Brain microvascular endothelial cell (primary cell): Measurements from ENCODE around the gene NCCRP1.
"Not testable (repeated sequence)": the region's sequence is repeated elsewhere in the genome, so short reads cannot be mapped to it uniquely, and the experiment has no call there.

Experiments
- DNase-seq: peaks from one replicate; pipeline ENCODE4 v3.0.0-alpha.2; 2020
- H3K27ac ChIP-seq: fragments of 250-450 bp; sonication (Bioruptor Pico); 2 replicates; pipeline ENCODE4 v1.5.1; 2020; ENCODE audit warnings: mild to moderate bottlenecking, moderate library complexity
- H3K27me3 ChIP-seq: fragments of 250-450 bp; sonication (Bioruptor Pico); replicated peaks from 2 replicates; pipeline ENCODE4 v1.5.1; 2020; ENCODE audit warnings: mild to moderate bottlenecking
- H3K36me3 ChIP-seq: fragments of 250-450 bp; sonication (Bioruptor Pico); replicated peaks from 2 replicates; pipeline ENCODE4 v1.5.1; 2020; ENCODE audit warnings: mild to moderate bottlenecking
- H3K4me3 ChIP-seq: 2 replicates; pipeline ENCODE4 v1.5.1; 2011; ENCODE audit warnings: low read depth, mild to moderate bottlenecking, control low read depth, low read length, moderate library complexity
- in situ Hi-C: cut with HindIII; loops from 2 replicates; pipeline ENCODE4 v1.10.0; 2017; ENCODE audit warnings: low sequenced_read_pairs, low pct_ligation_motif_present
- TF ChIP-seq, protein P1 (sequence below): IDR thresholded peaks from 2 replicates; pipeline ENCODE4 v1.5.1; 2011; ENCODE audit warnings: low read depth, mild to moderate bottlenecking, moderate library complexity, low read length, control low read depth, inconsistent platforms; ENCODE audit errors: missing control alignments

The NCCRP1 gene

DNA sequence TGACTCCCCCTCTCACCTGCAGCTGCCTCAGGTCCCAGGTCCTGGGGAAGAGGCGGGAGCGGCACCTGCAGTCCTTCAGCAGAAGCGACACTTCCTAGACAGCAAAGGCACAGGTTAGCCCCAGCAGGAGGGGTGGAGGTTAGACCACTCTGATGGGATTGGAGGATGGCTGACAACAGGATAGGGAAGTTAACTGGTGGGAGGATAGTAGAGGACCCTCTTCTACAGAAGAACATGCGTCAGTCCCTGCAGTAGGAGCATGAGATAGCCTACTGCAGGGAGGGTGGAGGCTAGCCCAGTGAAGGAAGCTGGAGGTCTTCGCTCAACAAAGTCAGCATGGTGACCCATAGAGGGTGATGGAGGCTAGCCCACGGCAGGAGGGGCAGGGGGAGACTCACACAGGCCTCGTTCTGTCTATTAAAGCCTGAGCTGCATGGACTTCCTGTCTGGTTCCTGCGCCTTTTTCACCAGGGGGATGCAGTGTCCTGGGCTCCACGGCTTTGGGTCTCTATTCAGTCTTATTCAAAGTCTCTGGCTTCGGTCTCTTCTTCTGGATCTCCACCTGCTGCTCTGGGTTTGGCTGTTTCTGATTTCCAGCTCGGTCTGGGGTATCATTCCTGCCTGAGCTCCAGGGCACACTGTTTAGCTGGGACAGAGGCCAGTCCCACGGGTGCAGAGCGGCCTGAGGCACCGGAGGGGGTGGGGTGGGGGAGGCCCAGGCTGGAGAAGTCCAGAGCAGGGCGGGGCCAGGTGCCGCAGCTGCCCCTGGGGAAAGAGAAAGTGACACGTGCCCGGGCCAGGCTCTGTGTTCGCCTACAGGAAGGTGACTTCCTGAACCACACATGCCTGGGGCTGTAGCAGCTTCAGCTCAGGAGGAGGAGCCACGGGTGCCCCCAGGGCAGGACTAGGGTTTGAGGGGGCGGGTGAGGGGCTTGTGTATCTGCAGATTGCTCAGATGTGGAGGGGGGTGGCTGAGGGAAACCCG lies 40.7 kb downstream of the NCCRP1 start:
- in situ Hi-C loops, result no loop called here
- Histone ChIP-seq H3K27ac (no peak overlapping the region), H3K36me3 (no peaks in the 10 kb centered on the region), H3K27me3 (no peaks in the 10 kb centered on the region), H3K4me3 (no peak overlapping the region)
- no peak for DNase-seq
- TF ChIP-seq, protein P1, sequence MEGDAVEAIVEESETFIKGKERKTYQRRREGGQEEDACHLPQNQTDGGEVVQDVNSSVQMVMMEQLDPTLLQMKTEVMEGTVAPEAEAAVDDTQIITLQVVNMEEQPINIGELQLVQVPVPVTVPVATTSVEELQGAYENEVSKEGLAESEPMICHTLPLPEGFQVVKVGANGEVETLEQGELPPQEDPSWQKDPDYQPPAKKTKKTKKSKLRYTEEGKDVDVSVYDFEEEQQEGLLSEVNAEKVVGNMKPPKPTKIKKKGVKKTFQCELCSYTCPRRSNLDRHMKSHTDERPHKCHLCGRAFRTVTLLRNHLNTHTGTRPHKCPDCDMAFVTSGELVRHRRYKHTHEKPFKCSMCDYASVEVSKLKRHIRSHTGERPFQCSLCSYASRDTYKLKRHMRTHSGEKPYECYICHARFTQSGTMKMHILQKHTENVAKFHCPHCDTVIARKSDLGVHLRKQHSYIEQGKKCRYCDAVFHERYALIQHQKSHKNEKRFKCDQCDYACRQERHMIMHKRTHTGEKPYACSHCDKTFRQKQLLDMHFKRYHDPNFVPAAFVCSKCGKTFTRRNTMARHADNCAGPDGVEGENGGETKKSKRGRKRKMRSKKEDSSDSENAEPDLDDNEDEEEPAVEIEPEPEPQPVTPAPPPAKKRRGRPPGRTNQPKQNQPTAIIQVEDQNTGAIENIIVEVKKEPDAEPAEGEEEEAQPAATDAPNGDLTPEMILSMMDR, result no peak

- Histone ChIP-seq H3K4me3 (no peak overlapping the region), H3K36me3 (no peaks in the 10 kb centered on the region), H3K27ac (no peak overlapping the region), H3K27me3 (no peaks in the 10 kb centered on the region)
- in situ Hi-C loops, result no loop called here
- TF ChIP-seq, protein P1, result no peak
- no peak for DNase-seq
Measured at GRCh38 chr19:39238209-39238608, 41.4 kb downstream of the NCCRP1 start.

DNA sequence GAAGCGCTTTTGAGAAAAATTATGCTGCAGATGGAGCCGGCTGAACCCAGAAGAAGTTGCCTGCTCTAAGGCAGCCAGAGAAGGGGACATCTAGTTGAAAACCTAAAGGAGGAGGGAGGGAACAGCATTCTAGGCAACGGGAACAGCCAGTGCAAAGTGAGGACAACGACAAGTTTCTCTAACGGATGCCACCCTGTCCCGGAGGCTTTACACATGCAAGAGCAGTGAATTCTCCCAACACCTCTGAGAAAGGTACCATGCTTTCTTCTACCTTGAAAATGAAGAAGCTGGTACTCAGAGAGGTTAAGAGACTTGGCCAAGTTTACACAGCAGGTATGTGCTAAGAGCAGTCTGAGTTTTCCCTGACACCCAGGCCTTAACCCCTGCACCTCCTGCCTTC lies 42.2 kb downstream of the NCCRP1 start:
- DNase-seq, result no peak
- Histone ChIP-seq H3K36me3 (no peaks in the 10 kb centered on the region), H3K27me3 (no peaks in the 10 kb centered on the region), H3K4me3 (no peak overlapping the region), H3K27ac (no peak overlapping the region)
- in situ Hi-C loops, result no loop called here
- TF ChIP-seq, protein P1, result no peak

GRCh38 chr19:39240421-39240820 lies 43.7 kb downstream of the NCCRP1 start:
- no peak for DNase-seq
- in situ Hi-C loops, result no loop called here
- H3K27ac ChIP-seq, result no peak overlapping the region
- H3K27me3 ChIP-seq, result no peaks in the 10 kb centered on the region
- TF ChIP-seq, protein P1, result no peak
- no peak overlapping the region for H3K4me3 ChIP-seq
- H3K36me3 ChIP-seq, result no peaks in the 10 kb centered on the region

- DNase-seq, H3K4me3 ChIP-seq, H3K27ac ChIP-seq, H3K36me3 ChIP-seq, in situ Hi-C loops: not testable (repeated sequence)
- peaks cover 20% of the 10 kb centered on the region for H3K27me3 ChIP-seq
Measured at GRCh38 chr19:39243741-39244140, 47.0 kb downstream of the NCCRP1 start.

GRCh38 chr19:39244410-39245100 lies 47.8 kb downstream of the NCCRP1 start, which contains the start of gene IFNL3:
IFNL3 (minus strand) TSS chr19:39245006; CDS start chr19:39244967, 39 bp downstream.
- H3K27me3 ChIP-seq, result peaks cover 28% of the 10 kb centered on the region
- H3K36me3 ChIP-seq, in situ Hi-C loops: not testable (repeated sequence)

GRCh38 chr19:39245166-39245565 lies 48.4 kb downstream of the NCCRP1 start:
- DNase-seq, H3K36me3 ChIP-seq, H3K27ac ChIP-seq, in situ Hi-C loops, H3K4me3 ChIP-seq: not testable (repeated sequence)
- peaks cover 34% of the 10 kb centered on the region for H3K27me3 ChIP-seq

More at GRCh38 chr19:39244410-39245100, 47.8 kb downstream of the NCCRP1 start, which contains the start of gene IFNL3:
- not testable (repeated sequence) for H3K27ac ChIP-seq, H3K4me3 ChIP-seq, DNase-seq
